GM21360 (cell line): ENCODE data around the gene DCK.
A peak's percentile ranks its signal among the peaks of the same experiment; 100 is the strongest.
"Not testable (repeated sequence)": the region's sequence is repeated elsewhere in the genome, so short reads cannot be mapped to it uniquely, and the experiment has no call there.

Source experiments
- ATAC-seq: cut with Tn5 transposase; IDR thresholded peaks from one replicate; pipeline ENCODE4 v1.9.1; 2021; ENCODE audit warnings: mild to moderate bottlenecking, moderate library complexity; ENCODE audit not compliant: unreplicated experiment

DCK gene

GRCh38 chr4:70999639-71000038, 6.2 kb downstream of the DCK start:
- not testable (repeated sequence) for ATAC-seq

GRCh38 chr4:71001363-71001762, 7.9 kb downstream of the DCK start:
- not testable (repeated sequence) for ATAC-seq

- peak; percentile 34 for ATAC-seq
Observed at GRCh38 chr4:71004281-71004851, 10.9 kb downstream of the DCK start.

- not testable (repeated sequence) for ATAC-seq
Observed at GRCh38 chr4:71005025-71005424, 11.6 kb downstream of the DCK start.

- peak; percentile 80 for ATAC-seq
Observed at GRCh38 chr4:71006203-71006907, 12.9 kb downstream of the DCK start.

- ATAC-seq: no peak
Observed at GRCh38 chr4:71008196-71008595, 14.7 kb downstream of the DCK start.

- no peak for ATAC-seq
Observed at GRCh38 chr4:71009086-71009485, 15.6 kb downstream of the DCK start.

- peak; percentile 50 for ATAC-seq
Observed at GRCh38 chr4:71009890-71010588, 16.6 kb downstream of the DCK start.

GRCh38 chr4:71011451-71011850, 18.0 kb downstream of the DCK start:
- no peak for ATAC-seq

- not testable (repeated sequence) for ATAC-seq
Observed at GRCh38 chr4:71017391-71017790, 23.9 kb downstream of the DCK start.

GRCh38 chr4:71020611-71021010, 27.2 kb downstream of the DCK start:
- ATAC-seq: no peak

GRCh38 chr4:71025654-71026053, 32.2 kb downstream of the DCK start:
- ATAC-seq: no peak

- no peak for ATAC-seq
Observed at GRCh38 chr4:71026086-71026485, 32.6 kb downstream of the DCK start.

- no peak for ATAC-seq
Observed at GRCh38 chr4:71027611-71028010, 34.2 kb downstream of the DCK start.

- ATAC-seq: no peak
Observed at GRCh38 chr4:71029504-71029903, 36.1 kb downstream of the DCK start.

GRCh38 chr4:71032106-71032505, 38.7 kb downstream of the DCK start:
- not testable (repeated sequence) for ATAC-seq

- ATAC-seq: no peak
Observed at GRCh38 chr4:71045256-71045655, 51.8 kb downstream of the DCK start.

- ATAC-seq: no peak
Observed at GRCh38 chr4:71049395-71049794, 55.9 kb downstream of the DCK start.

GRCh38 chr4:71050809-71051208, 57.4 kb downstream of the DCK start:
- no peak for ATAC-seq

GRCh38 chr4:71052034-71052433, 58.6 kb downstream of the DCK start:
- ATAC-seq: no peak

GRCh38 chr4:71052716-71053115, 59.3 kb downstream of the DCK start:
- no peak for ATAC-seq

- not testable (repeated sequence) for ATAC-seq
Observed at GRCh38 chr4:71053613-71054012, 60.2 kb downstream of the DCK start.
